HL-60 (cell line): ENCODE data around the gene CCR5.

Source experiments
- GABPA ChIP-seq: IDR thresholded peaks from 2 replicates; pipeline ENCODE4 v1.6.1; 2012; ENCODE audit warnings: low read depth
- POLR2AphosphoS5 ChIP-seq: IDR thresholded peaks from 2 replicates; pipeline ENCODE4 v1.6.1; 2012; ENCODE audit warnings: low read depth
- SPI1 ChIP-seq: IDR thresholded peaks from 2 replicates; pipeline ENCODE4 v1.6.1; 2012; ENCODE audit warnings: low read depth, mild to moderate bottlenecking, borderline replicate concordance
- TF ChIP-seq, protein P1 (sequence below): IDR thresholded peaks from one replicate; pipeline ENCODE4 v1.5.1; 2011; ENCODE audit warnings: low read length, control low read depth, inconsistent platforms; ENCODE audit not compliant: insufficient read depth
- TF ChIP-seq, protein P2 (sequence below): IDR thresholded peaks from 2 replicates; pipeline ENCODE4 v1.6.1; 2012; ENCODE audit warnings: low read depth; ENCODE audit not compliant: insufficient replicate concordance

DNA sequence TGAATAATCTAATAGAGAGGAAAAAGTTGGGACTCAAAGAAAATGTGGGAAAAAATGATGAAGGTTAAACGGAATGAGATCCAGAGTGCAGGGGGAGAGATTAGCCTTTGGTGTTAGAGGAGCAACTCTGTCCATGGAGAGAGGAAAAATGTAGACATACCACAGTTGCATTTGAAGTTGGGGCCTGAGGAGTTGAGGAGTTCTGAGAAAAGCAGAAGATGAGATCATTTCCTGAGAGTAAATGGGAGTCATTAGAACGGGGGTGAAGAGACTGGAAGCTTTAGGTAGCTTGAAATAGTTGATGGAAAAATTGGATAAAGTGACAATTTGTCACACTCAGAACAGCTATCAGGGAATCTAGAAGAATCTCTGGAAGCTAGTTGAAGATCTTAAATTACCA, 28.8 kb downstream of the CCR5 start:
- TF ChIP-seq, protein P1, sequence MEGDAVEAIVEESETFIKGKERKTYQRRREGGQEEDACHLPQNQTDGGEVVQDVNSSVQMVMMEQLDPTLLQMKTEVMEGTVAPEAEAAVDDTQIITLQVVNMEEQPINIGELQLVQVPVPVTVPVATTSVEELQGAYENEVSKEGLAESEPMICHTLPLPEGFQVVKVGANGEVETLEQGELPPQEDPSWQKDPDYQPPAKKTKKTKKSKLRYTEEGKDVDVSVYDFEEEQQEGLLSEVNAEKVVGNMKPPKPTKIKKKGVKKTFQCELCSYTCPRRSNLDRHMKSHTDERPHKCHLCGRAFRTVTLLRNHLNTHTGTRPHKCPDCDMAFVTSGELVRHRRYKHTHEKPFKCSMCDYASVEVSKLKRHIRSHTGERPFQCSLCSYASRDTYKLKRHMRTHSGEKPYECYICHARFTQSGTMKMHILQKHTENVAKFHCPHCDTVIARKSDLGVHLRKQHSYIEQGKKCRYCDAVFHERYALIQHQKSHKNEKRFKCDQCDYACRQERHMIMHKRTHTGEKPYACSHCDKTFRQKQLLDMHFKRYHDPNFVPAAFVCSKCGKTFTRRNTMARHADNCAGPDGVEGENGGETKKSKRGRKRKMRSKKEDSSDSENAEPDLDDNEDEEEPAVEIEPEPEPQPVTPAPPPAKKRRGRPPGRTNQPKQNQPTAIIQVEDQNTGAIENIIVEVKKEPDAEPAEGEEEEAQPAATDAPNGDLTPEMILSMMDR = no peak
- TF ChIP-seq POLR2AphosphoS5 (no peak), GABPA (no peak), SPI1 (no peak)
- TF ChIP-seq, protein P2, sequence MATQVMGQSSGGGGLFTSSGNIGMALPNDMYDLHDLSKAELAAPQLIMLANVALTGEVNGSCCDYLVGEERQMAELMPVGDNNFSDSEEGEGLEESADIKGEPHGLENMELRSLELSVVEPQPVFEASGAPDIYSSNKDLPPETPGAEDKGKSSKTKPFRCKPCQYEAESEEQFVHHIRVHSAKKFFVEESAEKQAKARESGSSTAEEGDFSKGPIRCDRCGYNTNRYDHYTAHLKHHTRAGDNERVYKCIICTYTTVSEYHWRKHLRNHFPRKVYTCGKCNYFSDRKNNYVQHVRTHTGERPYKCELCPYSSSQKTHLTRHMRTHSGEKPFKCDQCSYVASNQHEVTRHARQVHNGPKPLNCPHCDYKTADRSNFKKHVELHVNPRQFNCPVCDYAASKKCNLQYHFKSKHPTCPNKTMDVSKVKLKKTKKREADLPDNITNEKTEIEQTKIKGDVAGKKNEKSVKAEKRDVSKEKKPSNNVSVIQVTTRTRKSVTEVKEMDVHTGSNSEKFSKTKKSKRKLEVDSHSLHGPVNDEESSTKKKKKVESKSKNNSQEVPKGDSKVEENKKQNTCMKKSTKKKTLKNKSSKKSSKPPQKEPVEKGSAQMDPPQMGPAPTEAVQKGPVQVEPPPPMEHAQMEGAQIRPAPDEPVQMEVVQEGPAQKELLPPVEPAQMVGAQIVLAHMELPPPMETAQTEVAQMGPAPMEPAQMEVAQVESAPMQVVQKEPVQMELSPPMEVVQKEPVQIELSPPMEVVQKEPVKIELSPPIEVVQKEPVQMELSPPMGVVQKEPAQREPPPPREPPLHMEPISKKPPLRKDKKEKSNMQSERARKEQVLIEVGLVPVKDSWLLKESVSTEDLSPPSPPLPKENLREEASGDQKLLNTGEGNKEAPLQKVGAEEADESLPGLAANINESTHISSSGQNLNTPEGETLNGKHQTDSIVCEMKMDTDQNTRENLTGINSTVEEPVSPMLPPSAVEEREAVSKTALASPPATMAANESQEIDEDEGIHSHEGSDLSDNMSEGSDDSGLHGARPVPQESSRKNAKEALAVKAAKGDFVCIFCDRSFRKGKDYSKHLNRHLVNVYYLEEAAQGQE = no peak
